H4 (cell line): ENCODE data around the gene IFT81. TPM values are rescaled to one million over a fixed set of nuclear protein-coding genes. Genes with fewer than 3 reads are reported as not detected.
A peak's percentile ranks its signal among the peaks of the same experiment; 100 is the strongest.
"Not testable (repeated sequence)": the region's sequence is repeated elsewhere in the genome, so short reads cannot be mapped to it uniquely, and the experiment has no call there.

ENCODE experiments used
- DNase-seq: peaks from one replicate; pipeline ENCODE4 v3.0.0-alpha.2; 2015; ENCODE audit warnings: low spot score
- total RNA-seq: library from RNA; depleted of rRNA; stranded (reverse); fragments of >200 nt; shearing (Covaris generic); gene quantifications from 2 replicates; pipeline ENCODE4 v1.2.3, GENCODE V29; 2014

Gene IFT81
- total RNA-seq, 1 experiment from 2014 or later = 11.0 TPM

- peak; percentile 67 for DNase-seq
These were observed 16.5 kb upstream of the IFT81 start for GRCh38 chr12:110107369-110108281.

GRCh38 chr12:110108309-110109036 lies 15.7 kb upstream of the IFT81 start:
- DNase-seq = no peak

- peak; percentile 92 for DNase-seq
These were observed 14.9 kb upstream of the IFT81 start for GRCh38 chr12:110109037-110109836.

GRCh38 chr12:110109837-110110535 lies 14.2 kb upstream of the IFT81 start:
- no peak for DNase-seq

- no peak for DNase-seq
These were observed 12.5 kb upstream of the IFT81 start for GRCh38 chr12:110111476-110112334.

GRCh38 chr12:110112335-110112660 lies 11.9 kb upstream of the IFT81 start:
- no peak for DNase-seq

GRCh38 chr12:110114528-110114937 lies 9.6 kb upstream of the IFT81 start:
- no peak for DNase-seq

GRCh38 chr12:110115675-110116074 lies 8.5 kb upstream of the IFT81 start:
- DNase-seq = no peak

- DNase-seq = no peak
These were observed 7.5 kb upstream of the IFT81 start for GRCh38 chr12:110116623-110117022.

- DNase-seq = not testable (repeated sequence)
These were observed 6.9 kb upstream of the IFT81 start for GRCh38 chr12:110117210-110117609.

- no peak for DNase-seq
These were observed 6.0 kb upstream of the IFT81 start for GRCh38 chr12:110117956-110118685.

GRCh38 chr12:110122929-110123328 lies 1.2 kb upstream of the IFT81 start:
- DNase-seq = no peak

- no peak for DNase-seq
These were observed 263 bp upstream of the IFT81 start for GRCh38 chr12:110123919-110124268.

GRCh38 chr12:110126557-110126956 lies 2.4 kb downstream of the IFT81 start:
- DNase-seq = no peak

GRCh38 chr12:110134691-110135411 lies 10.7 kb downstream of the IFT81 start:
- no peak for DNase-seq

GRCh38 chr12:110135806-110136205 lies 11.6 kb downstream of the IFT81 start:
- no peak for DNase-seq

GRCh38 chr12:110137786-110138185 lies 13.6 kb downstream of the IFT81 start:
- no peak for DNase-seq

- DNase-seq = no peak
These were observed 17.2 kb downstream of the IFT81 start for GRCh38 chr12:110141389-110141788.

- no peak for DNase-seq
These were observed 22.8 kb downstream of the IFT81 start for GRCh38 chr12:110146986-110147385.
